ENCODE data around the gene HOXB5.

Gene HOXB5

DNA sequence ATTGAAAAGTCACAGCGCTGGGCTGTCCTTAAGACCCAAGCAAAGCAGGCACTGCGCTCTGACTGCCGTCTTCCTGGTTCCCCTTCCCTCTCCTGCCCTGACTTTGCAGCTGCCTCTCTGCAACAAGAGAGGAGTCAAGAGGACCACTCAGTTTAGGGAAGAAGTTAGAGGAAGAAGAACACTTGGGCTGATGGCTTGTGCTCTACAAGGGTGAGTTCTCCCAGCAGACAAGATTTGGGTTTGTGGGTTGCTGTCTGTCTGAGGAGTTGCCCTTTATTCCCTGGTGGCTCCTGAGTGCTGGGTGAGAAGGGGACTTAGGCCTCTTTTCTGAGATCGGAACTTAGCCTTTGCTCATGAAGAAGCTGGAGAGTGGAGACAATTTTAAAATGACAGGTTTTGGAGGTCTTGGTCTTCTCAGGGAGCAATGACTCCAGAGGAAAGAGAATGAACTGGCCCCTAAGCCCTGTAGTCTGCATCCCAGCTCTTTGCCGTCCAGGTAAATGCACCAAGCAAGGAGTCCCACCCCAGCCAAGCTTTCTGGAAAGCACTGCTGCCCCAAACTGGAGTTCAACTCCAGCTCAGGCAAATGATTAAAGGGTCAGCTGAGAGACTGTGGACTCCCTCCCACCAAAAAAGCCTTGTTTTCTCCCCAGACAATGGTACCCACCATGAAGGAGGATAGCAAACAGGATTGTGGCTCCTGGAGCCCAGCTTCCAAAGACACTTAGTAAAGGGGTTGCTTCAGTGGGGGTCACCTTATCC lies 35.3 kb upstream of the HOXB5 start:
- no peak for DNase-seq

DNA sequence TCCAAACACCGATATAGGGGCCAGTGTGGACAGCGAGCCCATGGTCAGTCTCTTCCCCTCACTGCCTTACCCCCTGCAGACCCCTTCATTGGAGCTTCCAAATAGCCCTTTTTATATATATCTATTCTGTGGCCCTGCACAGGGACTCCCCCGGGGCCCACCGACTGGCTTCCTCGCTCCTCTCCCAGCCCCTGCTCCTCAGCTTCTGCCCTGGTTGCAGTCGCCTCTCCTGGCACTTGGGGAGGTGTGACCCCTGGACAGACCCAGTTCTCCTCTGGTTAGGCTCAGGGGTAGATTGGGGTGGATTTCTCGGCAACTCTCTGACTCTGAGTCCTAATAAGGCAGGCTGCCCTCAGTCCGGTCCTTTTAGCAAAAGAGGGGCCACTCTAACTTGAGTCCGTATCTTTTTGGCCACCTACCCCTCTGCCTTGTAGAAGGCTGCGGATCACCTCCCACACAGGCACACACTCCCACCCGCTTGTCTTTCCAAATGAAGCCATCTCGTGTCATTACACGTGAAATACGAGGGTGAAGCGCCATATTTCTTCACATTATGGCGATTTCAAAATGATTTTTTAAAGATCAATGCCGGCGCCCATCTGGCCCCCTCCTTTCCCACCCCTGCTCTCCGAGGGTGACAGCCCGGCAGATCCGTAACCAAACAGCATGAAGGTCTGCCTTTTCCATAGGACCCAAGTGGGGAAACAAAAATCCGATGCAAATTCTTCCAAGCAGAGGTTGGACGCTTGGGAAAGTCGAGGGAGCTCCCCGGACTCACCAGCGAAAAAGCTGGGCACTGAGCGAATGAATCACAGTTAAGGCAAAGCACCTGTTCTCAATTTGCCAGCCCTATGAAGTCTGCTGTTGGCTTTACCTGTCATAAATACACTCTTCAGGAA lies 34.3 kb upstream of the HOXB5 start:
- DNase-seq = no peak

DNA sequence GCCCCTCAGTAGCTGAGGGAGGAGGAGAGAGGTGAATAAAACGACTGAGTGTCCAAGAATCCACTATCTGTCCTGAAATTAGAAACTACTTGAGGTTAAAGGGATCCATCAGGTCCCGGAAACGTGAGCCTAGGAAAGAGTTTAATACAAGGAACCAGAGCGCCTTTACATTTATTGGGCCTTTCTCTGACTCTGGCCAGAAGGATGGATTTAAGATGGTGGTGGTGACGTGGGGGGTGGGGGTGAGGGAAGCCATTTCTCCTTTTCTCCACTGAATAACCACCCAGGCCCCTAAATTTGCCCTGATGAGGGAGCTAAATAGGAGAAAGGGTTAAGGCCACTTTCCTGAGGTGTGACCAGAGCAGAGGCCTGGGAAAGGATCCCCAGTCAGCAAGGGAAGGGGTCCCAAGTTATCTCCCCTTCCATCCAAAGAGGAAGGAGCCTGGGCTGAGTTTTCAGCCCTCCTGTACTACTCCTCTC lies 33.6 kb upstream of the HOXB5 start:
- no peak for DNase-seq

DNA sequence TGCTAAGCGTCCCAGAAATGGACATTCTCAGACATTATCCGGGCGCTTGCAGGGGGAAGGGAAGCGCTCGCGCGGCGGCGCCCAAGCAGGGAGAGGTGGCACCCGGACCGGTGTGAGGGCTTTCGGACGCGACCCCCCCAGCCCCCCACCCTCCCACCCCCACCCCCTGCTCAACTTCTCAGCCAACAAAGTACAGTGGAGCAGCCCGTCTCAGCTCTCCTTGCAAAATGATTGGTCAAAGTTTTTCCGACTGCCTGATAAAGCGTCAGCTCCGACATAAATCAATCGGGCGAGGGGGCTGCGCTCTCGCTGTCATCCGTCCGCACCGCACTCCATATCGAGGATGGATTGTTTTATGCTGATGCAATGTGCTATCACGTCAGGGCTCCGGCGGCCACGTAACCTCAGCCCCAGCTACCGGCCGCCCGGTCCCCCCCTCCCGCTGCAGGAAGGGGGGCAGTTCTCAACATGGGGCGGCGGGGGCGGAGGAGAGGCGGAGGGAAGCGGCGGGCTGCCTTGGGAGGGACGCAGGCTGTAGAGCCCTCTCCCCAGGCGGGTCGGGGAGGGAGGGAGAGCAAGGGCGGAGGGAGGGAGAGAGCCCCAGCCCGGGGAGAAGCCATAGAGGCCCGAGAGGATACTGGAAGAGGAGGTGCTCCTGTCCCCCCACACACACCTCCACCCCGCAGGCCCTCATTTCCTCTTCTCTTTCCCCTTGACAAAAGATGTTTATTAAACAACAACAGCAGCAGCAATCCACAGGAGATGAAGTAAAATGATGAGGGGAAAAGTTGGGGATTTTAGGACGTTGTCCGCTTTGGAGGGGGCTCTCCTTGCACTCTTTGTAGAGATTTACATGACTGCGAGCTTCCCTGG lies 32.9 kb upstream of the HOXB5 start, which contains the start of gene HOXB9:
Gene HOXB9, minus strand, starts transcription at position 114 of the 873 bp plus-strand sequence. Its CDS starts 89 bp downstream, at position 25.
- peak; percentile 83 for DNase-seq

DNA sequence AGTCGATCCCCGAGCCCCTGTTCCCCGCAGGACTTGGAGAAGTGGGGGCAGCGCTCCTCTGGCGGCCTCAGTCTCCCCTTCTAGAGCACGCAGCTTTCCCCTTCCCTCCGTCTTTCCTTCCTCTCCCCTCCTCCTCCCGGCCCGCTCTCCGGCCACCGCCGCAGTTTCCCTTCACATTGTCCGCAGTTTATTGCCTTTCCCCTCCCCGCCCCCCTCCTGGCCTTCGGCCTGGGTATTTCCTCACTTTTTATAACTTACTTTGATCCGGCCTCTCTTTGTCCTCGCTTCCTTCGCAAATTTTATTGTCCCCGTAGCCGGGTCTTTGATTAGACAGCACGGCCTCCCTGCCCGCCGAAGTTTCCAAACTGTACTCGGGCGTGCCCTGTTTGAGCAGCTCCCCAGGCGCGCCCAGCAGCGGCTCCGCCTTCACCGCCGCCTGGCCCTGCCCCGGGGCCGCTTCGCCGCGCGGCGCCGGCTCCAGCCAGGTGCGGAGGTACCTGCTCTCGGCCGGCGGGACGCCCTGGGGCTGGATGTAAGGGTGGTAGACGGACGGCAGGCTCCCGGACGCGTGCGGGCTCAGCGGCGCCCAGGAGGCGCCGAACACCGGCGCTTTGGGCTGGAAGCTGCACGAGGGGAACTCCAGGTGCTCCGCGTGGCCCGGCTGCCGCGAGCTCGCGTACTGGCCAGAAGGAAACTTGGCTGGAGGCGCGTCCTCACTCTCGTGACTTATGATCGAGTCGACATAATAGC lies 32.1 kb upstream of the HOXB5 start:
- DNase-seq = peak; percentile 85

DNA sequence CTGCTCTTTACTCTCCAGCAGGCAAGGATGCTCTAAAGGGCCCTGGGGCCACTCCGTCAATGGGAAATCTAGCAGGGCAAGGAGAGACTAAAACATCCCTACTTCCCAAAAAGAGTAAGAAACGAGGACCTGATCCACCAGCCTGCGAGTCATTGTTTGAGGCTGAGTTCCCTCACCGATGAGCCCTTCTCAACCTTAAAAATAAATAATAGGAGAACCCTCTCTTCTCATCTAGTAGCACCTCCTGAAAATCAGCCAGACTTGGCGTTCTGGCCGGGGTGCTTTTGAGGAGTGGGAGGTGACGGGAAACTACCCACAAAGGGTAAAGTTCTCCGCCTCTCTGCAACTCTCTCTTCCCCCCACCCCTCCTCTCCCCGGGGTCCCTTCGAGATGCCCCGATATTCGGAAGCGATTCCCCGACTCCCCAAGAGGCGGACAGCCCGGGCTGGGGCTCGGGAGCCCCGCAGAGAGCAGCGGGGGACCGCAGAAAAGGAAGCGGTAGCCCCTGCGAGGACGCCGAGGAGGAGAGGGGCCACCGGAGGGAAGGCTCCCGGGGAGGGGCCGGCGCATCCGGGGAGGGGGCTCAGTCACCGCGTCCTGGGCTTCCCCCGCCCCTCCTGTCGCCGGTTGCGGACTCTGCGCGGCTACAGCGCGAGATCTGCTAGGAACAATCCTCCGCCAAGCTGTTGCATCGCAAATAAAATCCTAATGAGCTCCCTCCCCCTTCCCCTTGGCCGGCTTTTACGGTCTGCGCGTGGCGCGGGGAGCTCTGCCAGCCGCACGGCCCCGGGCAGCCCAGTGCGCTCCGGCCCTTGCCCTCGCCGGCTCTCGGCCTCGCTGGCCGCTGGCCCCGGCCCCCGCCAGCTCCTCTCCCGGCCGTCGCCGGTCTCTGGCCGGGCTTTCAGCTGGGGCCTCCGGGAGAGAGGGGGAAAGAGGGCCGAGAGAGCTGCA lies 31.2 kb upstream of the HOXB5 start:
- DNase-seq = no peak

DNA sequence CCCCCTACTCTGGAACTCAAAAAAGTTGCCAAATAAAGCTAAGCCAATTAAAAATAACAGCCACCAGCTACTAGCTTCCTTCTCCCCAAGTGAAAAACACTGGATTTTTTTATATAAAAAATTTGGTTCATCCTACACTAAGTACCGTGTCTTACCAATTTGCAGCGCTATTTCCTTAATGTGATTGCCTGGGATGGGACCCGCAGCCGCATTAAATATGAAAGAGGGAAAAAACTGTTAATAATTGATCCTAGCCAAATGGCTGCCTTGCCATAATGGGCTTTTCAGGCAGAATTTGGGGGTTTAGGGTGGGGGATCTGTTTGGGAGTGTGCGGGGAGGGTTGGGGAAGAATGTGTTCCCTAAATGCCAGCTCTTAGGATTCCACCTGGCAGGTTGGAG lies 30.5 kb upstream of the HOXB5 start:
- DNase-seq = no peak

DNA sequence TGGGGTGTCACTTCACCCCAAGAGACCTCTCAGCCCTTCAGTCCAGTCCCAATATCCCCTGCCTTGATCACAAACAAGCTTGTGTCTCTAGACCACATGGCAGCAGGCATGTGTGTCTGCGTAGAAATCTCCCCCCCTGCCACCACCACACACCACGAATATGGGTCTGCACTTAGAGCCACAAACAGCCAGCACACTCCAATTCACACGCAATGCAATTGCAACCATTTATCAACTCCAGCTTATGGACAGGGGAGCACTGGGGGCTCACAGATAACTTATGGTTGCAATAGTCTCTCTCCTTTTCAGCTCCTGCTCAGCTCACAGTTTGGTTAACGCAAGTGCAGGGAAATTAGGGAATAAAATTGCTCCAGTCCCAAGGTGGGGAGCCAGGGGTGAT lies 30.0 kb upstream of the HOXB5 start:
- no peak for DNase-seq

DNA sequence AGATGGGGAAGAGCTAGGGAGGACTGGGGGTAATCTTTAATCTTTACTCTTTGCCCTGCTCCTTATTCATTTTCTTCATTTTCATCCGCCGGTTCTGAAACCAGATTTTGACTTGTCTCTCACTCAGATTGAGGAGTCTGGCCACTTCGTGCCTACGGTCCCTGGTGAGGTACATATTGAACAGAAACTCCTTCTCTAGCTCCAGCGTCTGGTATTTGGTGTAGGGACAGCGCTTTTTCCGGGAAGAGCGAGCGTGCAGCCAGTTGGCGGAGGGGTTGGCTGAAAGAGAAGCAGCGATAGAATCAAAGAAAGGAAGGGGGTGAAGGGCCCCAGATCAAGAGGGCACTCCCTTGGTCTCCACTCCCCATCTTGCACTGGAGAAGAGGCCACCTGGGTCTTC lies 29.3 kb upstream of the HOXB5 start:
- no peak for DNase-seq

DNA sequence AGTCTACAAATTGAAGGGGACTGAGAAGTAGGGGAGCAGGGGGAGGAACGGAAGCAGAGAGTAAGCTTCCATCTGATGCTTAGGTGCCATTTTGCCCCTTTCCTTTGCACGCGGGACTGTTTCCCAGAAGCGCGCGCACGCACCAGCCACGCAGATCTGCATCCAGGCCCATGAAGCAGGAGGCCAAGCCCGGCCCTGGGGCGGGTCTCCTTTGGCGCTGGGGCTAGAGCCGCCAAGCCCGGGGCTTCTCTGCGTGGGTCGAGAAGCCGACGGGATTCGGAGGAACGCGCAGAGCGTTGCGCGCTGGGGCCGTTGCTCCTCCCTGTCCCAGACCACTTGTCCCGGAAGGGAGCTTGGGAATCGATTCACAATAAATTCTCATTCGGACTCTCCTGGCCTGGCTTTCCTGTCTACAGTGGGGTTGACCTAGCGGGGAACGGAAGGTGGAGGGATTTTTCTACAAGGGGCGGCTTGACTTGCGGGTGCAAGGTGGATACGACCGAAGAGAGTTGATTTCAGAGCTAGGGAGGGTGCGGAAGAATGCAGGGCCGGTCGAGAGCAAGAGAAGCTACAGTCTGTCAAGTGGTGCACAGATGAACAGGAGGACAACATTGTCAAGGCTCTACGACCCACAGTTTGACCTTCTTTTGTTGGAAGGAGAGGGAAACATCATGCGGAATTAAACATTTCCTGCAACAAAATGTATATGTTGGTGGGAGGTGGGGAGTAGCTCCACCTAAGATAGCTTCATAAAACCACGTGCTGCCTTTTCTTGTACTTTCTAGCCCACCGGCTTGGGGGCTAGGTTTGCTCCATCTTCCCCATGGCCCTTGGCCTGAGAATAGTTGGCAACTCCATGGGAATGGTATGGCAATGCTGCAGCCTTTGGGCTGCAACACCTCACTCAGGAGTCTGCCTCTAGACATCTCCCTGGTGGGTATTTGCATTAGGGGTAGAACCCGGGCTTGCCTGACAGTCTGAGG lies 28.1 kb upstream of the HOXB5 start:
- no peak for DNase-seq

DNA sequence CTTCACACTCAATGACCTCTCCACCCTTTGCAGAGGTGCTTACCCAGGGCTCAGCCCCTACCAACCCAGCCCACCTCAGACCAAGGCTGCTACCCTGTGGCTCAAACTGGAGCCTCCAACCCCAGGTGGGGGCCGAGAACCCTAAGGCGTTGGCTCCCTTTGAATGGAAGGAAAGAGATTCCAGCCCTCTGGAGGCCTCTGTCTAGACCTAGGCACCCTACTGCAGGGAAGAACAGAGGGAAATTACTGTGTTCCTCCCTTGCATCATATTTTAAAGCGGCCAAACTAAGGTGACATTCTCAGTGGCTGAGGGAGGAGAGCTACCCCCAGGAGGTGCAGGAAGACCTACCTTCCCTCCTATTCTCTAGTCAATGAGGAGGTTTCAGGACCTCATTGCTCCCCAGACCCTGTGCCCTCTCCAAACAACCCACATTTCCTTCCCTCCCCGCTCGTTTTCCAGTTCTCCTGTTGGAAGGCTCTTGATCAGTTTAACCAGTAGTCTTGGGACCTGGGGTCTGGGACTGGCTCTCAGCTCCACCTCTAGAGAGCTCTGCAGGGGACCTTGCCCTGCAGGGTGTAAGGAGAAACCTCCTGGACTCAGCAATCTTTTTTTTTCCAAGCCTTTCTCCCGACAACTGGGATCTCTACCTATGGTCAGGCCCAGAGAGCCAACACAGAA lies 27.0 kb upstream of the HOXB5 start:
- no peak for DNase-seq

DNA sequence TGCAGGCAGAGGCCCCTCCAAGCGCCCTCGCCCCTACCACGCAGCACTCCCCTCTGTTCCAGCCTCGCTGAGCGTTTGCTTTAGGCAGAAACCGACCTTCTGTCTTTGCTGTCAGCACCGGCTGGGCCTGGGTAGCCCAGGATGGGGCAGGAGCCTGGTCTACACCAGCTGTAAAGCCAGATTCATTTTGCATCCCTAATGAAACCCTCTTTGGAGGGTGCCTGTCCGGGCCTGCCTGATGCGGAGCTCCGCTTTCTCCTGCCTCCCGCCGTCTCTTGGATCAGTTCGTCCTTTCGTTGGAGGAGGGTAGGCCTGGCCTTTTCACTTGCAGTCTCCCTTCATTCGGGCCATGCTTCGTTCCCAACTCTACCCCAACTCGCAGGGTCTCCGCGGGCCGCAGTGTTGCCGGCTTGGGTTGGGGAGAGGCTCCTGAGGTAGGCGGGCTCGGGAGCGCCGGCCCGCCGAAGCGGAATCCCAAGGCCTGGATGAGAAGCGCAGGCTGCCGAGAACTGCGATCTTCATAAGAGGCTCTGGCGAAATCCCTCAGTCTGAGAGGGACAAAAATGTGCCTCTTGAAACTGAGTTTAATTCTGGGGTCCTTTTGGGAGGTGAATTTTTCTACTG lies 26.4 kb upstream of the HOXB5 start:
- no peak for DNase-seq

DNA sequence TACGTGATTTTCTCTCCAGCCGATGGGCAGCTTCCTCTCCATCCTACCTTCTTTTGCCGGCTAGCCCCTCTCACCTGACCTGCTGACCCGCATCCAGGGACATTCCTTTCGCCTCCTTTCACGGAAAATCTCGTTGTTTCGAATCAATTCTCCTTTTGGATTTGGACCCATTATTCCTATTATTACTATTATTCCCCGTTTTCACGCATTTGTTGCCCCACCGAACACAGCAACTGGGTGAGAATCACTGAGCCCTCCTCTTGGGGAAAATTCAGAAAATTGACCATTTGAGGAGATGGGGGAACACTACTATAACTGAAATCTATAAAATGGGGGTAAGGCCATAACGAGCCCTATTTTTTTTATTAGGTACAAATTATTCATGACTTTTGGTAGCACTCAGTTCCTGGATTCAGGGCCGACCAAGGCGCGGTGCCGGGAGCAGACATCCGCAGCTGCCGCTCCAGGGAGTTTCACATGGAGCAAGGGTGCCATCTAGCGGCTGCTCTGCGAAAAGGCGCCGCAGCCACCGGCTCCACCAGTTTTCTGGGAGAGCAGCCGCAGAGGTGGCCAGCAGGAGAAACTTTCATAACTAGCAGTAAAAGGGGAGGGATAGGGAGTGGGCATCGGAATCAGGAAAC lies 24.8 kb upstream of the HOXB5 start:
- peak; percentile 93 for DNase-seq

DNA sequence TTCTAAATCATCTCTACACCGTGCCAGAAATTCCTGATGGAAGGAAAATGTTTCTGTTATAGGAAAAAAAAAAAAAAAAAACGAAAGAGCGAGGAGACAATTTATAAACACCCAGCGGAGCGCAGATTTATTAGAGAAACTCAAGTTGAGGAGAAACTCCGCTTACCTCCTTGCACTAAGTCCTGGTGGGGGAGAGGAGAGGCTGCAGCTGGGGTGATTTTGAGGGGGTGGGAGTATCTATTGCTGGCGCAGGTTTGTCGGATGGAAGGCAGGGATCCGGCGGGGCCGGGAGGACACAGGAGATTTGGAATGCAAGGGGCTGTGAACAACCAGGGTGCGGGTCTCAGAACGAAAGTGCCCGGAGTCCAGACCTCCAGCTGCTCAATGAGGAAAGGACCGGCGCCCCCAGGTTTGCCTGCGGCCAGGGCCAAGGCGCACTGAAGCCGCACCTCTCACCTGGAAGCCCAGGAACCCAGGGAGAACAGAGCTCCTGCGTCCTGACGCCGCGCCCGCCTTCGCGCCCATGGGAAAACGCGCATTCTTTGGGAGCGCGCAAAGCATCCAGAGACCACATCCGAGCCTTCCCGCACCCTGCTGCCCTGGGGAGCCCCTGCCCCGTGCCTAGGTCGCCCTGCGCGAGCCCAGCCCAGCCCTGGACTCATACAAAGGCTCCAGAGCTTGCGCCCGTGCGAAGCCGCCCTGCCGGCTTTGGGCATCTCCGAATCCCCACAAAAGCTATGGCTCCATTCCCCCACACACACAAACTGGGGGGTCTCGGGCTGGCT lies 24.1 kb upstream of the HOXB5 start:
- no peak for DNase-seq

DNA sequence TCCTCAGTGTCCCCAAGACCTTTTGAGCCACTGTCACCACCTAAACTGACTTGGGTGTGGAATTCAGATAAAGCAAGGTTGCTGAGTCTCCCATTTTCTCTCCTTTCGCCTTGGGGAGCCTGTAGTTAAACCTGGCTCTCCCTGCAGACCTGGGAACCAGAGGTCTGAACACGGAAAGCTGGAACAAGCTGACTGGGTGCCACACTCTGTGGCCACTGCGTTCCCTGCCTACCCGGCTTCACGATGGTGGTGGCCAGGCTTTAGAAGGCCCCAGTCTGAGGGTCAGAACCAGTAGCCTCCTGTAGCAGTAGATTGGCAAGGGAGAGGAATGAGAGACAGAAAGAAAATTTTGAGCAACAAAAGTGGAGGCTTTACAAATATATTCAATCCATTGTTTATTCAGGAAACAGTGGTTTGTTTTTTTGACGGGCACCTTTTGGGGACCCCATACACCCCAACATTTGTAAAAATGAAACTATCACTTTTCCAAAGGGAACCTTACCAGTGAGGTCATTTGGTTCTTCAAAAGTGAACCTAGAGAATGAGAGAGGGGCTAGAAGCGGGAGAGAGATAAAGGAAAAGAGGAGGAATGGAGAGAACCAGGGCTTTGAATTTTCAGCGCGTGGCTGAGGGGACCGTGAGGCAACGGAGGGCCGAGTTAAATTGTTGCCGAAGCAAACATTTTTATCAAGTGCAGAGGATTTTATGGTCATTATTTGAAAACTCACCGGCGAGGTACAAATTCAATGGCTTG lies 23.3 kb upstream of the HOXB5 start:
- no peak for DNase-seq

DNA sequence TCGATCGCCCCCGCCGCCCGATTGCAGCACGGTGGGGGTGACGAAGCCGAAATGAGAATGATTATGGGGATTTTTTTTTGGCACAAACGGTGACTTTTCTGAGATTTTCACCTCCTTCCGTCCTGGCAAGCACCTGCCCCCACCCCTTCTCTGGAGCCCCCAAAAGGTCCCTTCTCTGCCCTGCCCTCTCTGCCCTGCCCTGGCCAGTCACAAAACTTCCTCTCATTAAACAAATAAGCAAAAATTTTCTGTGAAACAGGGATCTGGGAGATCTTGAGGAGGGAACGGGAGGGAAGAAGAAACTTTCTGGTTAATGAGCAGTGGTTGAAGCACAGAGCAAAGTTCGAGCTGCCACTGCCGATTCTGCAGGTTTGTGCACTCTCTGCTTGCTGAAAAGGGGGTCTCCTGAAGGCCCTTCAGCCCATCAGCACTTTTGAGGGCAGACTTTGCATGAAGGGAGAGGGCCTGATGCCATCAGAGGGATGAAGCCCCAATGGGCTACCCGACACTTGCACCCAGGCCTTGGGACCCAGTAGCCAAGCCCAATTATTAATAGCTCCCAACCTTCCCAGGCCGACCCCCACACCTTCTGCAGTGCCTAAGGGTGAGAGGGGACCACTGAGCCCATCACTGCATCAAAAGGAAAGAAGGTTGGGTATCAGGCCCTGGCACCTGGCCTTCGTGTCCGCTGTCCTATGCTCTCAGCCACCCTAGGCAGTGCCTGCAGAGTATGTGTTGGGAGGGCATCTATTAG lies 22.6 kb upstream of the HOXB5 start:
- DNase-seq = no peak
